ENCODE results near the gene HOXA9.
A peak's percentile ranks its signal among the peaks of the same experiment; 100 is the strongest.

Gene HOXA9

DNA sequence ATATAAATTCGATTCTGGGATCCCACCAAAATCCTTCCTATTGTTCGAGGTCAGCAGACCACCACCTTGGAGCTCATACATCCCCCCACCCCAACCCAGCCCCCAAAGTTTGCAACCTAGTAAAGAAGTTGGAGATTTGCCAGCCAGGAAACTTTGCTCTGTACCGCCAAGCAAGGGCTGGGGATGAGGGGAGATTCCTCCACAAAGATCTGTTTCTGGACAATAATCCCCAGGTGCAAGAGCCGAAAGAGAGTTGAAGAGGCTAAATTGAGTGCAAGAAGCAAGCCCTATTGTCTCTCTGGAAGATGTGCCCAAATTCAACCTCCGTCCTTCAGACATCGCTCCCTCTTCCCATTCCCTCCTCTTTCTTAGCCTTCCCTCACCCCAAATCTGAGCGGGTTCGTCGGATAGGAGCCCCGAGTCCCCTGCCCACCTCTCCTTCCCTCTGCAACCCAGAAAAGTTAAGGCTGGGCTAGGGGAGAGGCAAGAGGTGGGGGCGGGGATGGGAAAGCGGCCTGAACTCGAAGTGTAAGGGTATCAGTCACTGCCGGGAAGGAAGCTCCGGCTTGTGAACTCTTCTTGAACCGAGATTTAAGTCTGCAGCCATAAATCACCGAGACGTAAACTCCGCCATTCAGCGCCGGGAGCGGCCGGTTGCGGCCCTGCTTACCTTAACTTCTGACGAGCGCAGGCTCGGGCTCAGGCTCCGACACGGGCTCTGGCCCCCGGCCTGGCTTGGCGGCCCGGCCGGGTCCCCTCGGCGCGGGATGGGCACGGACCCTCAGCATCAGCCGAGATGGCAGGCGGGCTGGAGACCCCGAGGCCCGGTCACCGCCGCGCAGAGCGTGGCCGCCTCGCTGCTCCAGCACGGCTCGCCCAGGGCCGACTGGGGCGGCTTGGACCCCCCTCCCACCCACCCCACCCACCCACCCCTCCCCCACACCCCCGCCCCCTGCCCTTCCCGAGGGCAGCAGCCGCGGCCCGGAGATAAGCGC, 52.1 kb downstream of the HOXA9 start (continued):
- TF ChIP-seq OVOL3 (tag by site-specific recombination; IDR thresholded peaks at IDR 0.05) (no peak), ZNF175 (tag by site-specific recombination; IDR thresholded peaks at IDR 0.05) (no peak), SP2 (tag by site-specific recombination; IDR thresholded peaks at IDR 0.05) (no peak), ZNF654 (tag by site-specific recombination; IDR thresholded peaks at IDR 0.05; ENCODE audit: low read depth) (no peak), ZNF155 (tag by site-specific recombination; IDR thresholded peaks at IDR 0.05) (no peak), BCL6B (tag by site-specific recombination; IDR thresholded peaks at IDR 0.05) (no peak), ZNF132 (tag by site-specific recombination; IDR thresholded peaks at IDR 0.05; ENCODE audit: borderline replicate concordance) (no peak), ZNF791 (tag by site-specific recombination; IDR thresholded peaks at IDR 0.05) (no peak), ZNF792 (tag by site-specific recombination; IDR thresholded peaks at IDR 0.05) (no peak), ZBTB44 (tag by site-specific recombination; IDR thresholded peaks at IDR 0.05) (no peak), ZNF138 (tag by site-specific recombination; IDR thresholded peaks at IDR 0.05; ENCODE audit: borderline replicate concordance) (no peak), KLF17 (tag by site-specific recombination; IDR thresholded peaks at IDR 0.05) (no peak), ZNF585B (tag by site-specific recombination; IDR thresholded peaks at IDR 0.05) (no peak), ZNF747 (tag by site-specific recombination; IDR thresholded peaks at IDR 0.05) (no peak), ZNF114 (tag by site-specific recombination; IDR thresholded peaks at IDR 0.05) (no peak), ZNF664 (tag by site-specific recombination; IDR thresholded peaks at IDR 0.05) (no peak), ZNF488 (tag by site-specific recombination; IDR thresholded peaks at IDR 0.05) (no peak), REPIN1 (tag by site-specific recombination; IDR thresholded peaks at IDR 0.05; ENCODE audit: low read depth) (no peak), ZNF239 (tag by site-specific recombination; IDR thresholded peaks at IDR 0.05) (no peak), ZNF341 (tag by site-specific recombination; IDR thresholded peaks at IDR 0.05; ENCODE audit: low read depth) (no peak)
- TF ChIP-seq, protein P1, sequence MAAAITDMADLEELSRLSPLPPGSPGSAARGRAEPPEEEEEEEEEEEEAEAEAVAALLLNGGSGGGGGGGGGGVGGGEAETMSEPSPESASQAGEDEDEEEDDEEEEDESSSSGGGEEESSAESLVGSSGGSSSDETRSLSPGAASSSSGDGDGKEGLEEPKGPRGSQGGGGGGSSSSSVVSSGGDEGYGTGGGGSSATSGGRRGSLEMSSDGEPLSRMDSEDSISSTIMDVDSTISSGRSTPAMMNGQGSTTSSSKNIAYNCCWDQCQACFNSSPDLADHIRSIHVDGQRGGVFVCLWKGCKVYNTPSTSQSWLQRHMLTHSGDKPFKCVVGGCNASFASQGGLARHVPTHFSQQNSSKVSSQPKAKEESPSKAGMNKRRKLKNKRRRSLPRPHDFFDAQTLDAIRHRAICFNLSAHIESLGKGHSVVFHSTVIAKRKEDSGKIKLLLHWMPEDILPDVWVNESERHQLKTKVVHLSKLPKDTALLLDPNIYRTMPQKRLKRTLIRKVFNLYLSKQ (tag by site-specific recombination; IDR thresholded peaks at IDR 0.05; ENCODE audit: borderline replicate concordance) = no peak
- TF ChIP-seq, protein P2, sequence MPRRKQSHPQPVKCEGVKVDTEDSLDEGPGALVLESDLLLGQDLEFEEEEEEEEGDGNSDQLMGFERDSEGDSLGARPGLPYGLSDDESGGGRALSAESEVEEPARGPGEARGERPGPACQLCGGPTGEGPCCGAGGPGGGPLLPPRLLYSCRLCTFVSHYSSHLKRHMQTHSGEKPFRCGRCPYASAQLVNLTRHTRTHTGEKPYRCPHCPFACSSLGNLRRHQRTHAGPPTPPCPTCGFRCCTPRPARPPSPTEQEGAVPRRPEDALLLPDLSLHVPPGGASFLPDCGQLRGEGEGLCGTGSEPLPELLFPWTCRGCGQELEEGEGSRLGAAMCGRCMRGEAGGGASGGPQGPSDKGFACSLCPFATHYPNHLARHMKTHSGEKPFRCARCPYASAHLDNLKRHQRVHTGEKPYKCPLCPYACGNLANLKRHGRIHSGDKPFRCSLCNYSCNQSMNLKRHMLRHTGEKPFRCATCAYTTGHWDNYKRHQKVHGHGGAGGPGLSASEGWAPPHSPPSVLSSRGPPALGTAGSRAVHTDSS (tag by site-specific recombination; IDR thresholded peaks at IDR 0.05) = no peak
- TF ChIP-seq, protein P3, sequence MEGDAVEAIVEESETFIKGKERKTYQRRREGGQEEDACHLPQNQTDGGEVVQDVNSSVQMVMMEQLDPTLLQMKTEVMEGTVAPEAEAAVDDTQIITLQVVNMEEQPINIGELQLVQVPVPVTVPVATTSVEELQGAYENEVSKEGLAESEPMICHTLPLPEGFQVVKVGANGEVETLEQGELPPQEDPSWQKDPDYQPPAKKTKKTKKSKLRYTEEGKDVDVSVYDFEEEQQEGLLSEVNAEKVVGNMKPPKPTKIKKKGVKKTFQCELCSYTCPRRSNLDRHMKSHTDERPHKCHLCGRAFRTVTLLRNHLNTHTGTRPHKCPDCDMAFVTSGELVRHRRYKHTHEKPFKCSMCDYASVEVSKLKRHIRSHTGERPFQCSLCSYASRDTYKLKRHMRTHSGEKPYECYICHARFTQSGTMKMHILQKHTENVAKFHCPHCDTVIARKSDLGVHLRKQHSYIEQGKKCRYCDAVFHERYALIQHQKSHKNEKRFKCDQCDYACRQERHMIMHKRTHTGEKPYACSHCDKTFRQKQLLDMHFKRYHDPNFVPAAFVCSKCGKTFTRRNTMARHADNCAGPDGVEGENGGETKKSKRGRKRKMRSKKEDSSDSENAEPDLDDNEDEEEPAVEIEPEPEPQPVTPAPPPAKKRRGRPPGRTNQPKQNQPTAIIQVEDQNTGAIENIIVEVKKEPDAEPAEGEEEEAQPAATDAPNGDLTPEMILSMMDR (tag by site-specific recombination; IDR thresholded peaks at IDR 0.05) = no peak
- TF ChIP-seq, protein P4, sequence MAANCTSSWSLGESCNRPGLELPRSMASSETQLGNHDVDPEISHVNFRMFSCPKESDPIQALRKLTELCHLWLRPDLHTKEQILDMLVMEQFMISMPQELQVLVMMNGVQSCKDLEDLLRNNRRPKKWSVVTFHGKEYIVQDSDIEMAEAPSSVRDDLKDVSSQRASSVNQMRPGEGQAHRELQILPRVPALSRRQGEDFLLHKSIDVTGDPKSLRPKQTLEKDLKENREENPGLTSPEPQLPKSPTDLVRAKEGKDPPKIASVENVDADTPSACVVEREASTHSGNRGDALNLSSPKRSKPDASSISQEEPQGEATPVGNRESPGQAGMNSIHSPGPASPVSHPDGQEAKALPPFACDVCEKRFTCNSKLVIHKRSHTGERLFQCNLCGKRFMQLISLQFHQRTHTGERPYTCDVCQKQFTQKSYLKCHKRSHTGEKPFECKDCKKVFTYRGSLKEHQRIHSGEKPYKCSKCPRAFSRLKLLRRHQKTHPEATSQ (tag by site-specific recombination; IDR thresholded peaks at IDR 0.05) = 0 out of 2 replicates have a peak, but pooled peaks have one; percentile 29
- TF ChIP-seq, protein P5, sequence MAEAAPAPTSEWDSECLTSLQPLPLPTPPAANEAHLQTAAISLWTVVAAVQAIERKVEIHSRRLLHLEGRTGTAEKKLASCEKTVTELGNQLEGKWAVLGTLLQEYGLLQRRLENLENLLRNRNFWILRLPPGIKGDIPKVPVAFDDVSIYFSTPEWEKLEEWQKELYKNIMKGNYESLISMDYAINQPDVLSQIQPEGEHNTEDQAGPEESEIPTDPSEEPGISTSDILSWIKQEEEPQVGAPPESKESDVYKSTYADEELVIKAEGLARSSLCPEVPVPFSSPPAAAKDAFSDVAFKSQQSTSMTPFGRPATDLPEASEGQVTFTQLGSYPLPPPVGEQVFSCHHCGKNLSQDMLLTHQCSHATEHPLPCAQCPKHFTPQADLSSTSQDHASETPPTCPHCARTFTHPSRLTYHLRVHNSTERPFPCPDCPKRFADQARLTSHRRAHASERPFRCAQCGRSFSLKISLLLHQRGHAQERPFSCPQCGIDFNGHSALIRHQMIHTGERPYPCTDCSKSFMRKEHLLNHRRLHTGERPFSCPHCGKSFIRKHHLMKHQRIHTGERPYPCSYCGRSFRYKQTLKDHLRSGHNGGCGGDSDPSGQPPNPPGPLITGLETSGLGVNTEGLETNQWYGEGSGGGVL (tag by site-specific recombination; IDR thresholded peaks at IDR 0.05) = 0 out of 2 replicates have a peak, but pooled peaks have one; percentile 7
